GM18498 (cell line): ENCODE results near the gene GRM5.

Experiments
- ATAC-seq: cut with Tn5 transposase; IDR thresholded peaks from one replicate; pipeline ENCODE4 v1.9.1; 2021; ENCODE audit warnings: mild to moderate bottlenecking, moderate library complexity; ENCODE audit not compliant: unreplicated experiment

The GRM5 gene

DNA sequence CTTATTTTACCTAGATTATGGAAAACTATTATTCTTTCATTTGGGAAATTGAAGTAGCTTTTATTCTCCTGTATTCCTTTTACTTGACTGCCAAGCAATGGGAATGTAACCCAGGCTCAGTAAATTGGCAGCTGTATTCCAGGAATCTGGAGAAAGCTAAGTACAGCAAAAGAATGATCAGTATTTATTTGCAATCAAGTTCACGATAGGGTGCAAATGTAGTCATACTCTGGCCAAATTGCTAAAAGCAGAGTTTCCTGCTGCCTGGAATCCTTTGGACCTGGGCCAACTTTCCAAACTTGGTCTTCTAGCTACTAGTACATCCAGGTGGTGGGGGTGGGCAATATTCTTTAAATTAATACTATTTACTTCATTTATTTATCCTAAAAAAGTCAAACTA lies 442.3 kb downstream of the GRM5 start:
- ATAC-seq, result no peak

DNA sequence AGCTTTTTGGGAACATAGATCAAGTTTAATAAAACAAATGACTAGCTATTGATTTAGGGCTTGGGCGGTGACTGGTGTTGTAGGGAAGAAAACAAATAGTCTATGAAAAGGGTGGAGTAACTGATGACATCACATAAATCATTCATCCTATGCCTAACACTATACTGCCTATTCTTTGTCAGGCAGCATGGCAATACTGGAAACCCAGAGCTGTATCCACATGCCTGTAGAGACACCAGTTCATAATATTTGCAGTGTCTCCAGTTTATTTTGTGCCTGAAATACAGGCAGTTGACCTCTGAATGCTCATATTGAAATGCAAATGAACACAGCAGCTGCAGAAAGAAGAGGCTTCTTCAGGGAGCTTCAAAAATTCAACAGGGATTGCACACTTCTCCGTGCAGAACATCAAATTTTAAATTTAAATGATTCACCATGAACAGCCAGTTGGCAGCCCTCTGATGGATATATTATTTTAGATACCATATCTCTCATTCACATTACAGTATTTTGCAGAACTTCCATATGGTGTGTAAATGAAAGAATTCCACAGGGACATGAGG lies 445.1 kb downstream of the GRM5 start:
- no peak for ATAC-seq

DNA sequence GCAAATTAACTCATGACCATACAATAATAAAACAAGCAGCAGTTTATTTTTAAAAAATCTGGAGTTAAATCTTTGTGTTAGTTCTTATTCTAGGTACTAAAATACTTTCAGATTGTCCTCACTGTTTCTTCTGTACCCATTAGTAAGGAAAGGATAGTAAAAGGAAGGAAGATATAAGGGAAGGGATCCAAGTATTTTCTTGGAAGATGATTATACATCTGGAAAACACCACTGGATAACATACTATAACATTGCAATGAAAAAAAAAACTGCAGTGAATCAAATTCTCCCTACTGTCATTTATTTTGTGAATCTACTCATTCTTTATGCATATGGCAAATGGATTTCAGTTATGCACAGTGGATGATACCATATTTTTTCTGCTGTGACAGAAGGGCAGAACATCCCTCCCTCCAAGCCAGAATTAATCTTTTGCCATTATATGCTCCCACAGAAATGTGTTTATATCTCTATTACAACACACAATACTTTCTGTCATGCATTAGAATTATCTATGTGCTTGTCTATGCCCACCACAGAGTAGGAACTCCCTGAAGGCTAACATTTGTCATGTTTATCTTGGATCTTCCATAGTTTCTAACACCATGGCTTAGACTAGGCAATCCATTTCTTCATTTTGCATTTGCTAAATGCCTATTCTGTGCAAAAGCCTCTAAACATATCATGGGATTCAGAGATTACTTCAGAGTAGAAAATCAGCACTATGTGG lies 446.0 kb downstream of the GRM5 start:
- ATAC-seq, result no peak

DNA sequence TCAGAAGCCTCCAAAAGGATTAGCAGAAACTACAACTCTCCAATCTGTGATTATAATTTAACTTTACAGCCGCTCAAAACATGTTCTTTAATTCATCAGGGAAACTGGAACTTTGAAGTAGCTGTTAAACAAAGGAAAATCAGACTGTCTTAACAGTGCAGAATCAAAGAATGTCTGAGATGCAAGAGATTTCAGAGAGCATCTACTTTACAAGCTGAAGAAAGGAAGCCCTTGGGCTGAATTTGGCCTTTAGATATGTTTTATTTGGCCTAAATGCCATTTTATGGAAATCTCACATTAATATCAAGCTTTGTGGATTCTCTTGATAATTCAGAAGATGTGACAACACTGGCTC lies 446.7 kb downstream of the GRM5 start:
- no peak for ATAC-seq

DNA sequence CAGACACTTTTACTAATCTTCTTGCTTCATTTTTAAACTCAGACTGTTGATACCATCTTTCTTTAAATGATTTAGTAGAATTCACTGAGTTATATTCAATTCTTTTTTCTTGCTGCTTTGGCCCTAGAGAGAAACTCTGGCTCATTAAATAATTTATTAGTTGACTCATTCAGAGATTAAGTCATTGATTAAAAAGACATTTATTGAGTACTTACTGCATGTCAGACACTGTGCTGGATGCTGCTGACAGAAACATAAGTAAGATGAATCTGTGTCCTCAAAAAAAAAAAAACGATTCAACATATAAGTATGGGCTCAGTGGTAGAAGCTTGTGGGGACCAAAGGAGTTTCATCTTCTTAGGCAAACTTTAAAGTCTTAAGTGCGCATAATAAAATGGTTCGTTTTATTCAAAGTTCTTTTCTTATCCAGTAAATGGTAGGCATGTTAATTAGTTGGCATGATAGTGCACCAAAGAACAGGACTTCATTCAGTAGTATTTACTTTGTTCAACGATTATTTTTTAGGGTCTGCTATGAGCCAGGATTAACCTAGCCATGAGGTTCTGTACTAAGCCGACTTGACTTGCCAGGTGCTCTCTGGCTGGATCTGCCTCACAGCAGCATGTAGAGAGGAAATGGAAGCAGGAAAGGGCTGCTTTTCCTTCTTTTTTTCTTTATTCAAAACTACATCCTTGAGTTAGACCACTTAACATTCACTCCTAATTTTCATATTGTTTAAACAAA lies 447.3 kb downstream of the GRM5 start:
- no peak for ATAC-seq

DNA sequence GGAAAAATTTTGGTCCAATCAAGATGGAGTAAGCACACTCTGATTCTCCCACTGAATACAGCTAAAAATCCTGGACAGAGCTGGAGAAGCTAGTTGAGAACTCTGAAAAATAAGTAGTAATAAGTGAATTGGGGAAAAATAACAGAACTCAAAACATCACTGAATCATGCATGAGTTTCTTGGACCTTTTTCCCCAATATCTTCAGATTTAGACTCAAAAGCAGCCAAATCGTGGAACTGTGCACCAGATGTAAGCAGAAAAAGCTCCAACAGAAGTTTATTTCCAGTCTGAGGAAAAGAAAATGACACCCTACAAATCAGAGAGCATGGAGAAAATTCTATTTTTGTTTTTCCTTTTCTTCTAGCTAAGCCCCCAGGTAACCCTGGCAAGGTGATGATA lies 448.6 kb downstream of the GRM5 start:
- no peak for ATAC-seq

DNA sequence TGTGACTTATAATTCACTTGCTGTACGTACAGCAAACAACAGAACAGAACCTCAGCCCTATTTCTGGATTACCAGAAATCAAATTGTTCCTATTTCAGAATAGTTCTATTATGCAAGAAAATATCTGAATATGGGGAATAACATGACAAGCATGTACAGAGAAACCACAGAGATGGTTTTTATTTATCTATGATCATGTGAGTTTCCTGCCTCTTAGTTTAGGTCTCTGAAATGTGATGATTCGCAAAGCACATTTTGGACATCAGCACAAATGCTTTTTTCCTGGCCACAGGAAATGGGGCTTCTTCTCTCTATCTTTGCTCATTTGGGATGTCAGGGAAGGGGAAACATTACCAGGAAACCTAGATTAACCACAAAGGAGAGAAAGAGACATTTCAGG lies 461.5 kb downstream of the GRM5 start:
- ATAC-seq, result no peak

DNA sequence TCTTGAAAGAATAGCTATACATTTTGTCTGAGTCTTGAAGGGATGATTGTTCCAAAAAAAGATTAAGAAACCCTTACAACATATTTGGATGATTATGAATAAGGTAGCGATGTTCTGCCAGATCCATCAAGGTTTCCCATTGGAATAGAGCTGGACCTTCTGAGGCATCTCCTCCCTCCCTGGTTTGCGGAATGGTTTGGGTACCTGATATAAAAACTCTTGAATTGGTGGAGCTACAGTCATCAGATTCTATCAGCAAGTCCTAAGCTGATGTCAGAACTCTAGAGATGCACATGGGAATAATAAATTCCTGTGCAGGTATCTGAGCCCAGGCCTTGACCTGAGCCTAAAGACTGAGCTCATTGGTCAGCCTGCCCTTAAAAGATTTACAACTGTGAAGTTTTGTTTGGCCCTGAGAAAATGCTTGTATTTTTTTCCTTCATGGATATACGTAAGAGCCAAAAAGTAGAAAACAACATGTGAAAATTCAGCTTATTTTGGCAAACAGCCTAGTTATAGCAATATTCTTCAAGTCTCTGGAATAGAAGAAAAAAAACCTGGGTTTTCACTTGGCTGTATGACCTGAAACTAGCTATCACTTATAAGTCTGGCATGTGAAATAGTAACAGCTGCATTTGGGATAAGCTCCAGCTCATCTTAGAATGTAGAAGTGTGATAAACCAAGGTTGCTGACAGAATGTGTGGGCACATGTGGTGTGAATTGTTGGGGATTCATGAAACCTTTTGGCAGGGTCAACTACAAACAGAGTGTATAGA lies 462.5 kb downstream of the GRM5 start:
- ATAC-seq, result no peak

DNA sequence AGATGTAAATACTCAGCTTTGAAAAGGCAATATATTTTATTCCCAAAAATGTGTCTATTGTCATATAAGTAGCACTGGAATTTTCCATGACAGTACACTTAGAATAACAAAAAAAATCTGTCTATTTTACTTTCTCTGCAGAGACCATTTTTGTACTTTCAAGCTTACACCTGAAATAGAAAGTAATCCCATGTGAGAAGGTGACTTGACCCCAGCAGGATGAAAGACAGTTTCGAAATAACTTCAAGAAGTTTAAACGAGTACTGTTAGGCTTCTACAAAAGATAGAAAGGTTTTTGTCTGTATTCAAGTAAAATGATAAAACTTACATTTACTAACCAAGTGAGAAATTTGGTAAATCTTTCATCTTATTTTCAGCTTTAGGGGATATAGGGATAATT lies 468.4 kb downstream of the GRM5 start:
- ATAC-seq, result no peak

DNA sequence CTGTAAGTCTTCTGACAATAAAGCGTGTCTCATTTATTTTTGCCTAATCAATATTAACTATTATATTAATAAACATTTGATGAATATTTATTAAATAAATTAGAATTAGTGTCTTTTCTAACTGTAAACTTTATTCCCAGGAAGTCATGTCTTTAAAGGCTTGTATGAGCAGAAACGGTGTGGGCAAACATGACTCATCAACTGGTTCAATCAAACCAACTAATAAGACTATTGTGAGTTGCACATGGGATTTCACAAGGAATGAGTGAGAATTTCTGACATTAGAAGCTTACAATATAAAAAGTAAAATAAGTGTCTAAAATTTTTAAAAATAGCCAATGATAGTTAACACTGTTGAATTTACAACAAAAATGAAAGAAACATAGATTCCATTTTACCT lies 469.0 kb downstream of the GRM5 start:
- ATAC-seq, result no peak

DNA sequence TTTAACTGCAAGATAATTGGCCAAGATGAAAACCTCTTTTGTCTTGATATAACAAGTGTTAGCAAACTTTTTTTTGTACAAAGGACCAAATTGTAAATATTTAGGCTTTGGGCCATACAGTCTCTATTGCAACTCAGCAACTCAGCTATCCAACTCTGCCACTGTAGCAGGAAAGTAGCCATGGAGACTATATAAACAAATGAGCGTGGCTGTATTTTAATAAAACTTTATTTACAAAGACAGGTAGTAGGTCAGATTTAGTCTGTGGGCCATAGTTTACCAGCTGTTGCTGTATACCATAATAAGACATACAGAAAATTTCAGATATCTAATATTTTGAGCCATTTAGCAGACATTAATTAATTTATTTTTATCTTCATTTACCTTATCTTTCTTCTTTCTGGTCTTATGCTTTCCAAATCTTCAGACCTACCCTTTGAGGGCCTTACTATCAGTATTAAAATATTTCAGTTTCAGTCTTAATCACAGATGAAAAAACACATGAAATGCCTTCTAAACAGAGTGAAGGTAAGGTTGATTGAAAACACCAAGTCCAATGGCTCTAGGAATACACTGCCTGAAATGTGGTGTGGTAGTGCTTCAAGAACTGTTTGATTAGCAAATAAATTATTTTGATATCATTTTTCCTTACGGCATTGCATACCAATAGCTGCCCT lies 471.4 kb downstream of the GRM5 start:
- no peak for ATAC-seq

DNA sequence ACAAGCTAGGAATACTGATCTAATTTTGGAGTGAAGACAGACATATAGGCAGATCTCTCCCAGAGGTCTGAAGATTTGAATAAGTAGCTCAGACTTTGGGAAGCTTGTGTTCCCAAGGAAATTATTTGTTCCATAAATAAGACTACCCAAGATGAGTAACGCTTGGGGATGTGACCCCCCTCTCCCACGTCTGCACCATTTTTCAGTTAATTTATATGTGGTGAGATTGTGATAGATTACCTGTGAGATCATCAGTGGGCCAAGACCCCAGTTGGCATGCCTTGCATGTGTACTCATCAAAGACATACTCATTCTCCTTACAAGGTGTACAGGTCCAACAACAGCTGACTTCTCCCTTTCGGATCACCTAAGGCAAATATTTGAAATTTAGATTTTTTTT lies 475.4 kb downstream of the GRM5 start:
- no peak for ATAC-seq

DNA sequence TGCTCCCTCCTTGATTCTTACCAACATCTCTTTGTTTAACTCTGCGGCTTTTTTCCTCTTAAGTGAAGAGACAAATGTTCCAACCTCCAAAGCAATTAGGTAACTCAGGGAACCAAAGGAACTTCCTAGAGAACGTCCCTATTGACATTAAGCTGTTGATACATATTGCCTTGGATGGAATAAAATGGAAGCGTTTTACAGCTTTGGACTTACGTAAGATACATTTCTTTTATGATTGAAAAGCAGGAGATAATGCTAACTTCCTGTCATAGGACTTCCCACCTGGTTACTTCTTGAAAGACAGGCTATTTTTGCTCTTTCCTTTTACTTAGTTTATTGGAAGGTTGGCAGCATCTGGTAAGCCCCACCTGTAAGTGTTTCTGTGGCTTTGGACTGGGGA lies 482.5 kb downstream of the GRM5 start:
- ATAC-seq, result no peak

DNA sequence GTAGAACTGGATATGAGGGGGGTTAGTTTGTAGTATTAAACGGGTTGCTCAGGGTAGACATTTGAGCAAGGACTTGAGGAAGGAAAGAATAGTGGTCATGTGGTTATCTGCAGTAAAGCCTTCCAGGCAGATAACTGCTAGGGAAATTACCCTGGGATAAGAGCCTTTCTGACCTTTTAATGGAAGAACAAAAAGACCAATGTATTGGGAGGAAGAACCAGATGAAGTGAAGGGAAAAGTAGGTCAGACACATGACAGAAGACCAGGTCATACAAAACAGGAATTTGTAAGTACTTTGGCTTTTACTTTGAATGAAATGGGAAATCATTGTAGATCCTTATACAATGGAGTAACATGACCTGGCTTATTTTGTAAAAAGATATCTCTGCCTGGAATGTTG lies 486.3 kb downstream of the GRM5 start:
- ATAC-seq, result no peak

DNA sequence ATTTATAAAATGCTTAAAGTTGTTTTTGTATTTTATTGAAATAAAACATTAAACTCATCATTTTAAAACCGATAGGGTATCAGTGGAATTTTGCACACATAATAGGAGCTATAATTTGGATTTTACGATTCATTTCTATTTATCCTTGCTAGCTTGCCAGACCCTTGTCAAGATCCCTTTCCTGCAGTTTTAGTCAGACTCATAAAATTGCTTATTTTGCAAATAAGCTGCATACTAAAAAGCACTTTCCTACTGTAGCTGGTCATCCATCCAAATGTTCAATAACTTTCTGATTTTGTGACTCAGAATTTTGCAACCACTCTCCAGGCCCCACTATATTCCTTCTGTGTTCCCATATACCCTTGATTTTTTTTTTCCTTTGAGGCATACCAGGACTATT lies 489.0 kb downstream of the GRM5 start:
- ATAC-seq, result no peak

DNA sequence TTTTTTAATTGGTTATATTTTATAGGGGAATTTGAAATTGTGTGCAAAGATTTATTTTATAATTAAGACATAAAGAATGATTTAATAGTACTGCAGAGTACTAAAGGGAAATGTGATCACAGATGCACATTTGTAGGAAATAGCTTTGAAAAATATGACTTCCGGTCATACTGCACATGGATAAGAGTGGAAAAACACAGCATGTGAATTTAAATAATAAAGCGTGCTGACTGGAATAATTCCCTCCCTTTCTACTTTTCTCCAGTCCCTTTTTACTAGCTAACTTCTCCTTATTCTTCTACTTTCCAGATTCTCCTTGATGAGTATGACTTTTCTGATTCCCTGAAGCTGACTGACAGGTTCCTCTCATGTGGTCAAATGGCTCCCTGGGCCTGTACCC lies 489.9 kb downstream of the GRM5 start:
- no peak for ATAC-seq

DNA sequence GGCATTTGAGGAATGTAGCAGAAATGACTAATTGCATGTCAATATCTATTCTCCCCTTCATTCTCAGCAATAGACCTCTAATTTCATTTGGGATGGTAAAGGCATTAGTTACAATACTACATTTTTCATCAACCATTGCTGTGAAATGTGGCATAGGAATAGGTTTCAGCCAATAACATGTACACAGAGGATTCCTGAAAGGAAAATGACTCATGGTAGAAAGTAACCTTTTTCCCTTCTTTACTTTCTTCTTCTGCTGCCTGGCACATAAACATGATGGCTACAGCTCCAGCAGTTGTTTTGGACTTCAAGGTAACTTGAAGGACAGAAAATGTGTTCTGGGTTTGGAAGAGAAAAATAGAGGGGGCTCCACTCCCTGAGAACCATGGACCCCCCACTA lies 496.4 kb downstream of the GRM5 start:
- no peak for ATAC-seq

DNA sequence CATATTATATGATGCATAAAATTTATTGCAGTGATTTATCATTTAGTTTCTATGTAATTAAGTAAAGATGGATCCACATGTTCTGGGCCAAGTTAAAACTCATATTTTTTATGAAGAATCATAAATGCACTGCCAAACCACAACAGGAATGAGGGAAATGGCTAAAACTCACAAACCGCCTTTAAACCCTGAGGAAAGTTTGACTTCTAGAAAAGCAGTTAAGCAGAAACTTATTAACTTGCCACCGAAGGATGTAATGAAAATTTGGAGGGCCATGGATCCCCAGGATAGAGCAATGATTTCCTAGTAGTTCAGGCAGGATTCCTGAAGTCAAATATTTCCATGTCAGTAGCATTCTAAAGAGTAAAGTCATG lies 510.0 kb downstream of the GRM5 start:
- ATAC-seq, result no peak

DNA sequence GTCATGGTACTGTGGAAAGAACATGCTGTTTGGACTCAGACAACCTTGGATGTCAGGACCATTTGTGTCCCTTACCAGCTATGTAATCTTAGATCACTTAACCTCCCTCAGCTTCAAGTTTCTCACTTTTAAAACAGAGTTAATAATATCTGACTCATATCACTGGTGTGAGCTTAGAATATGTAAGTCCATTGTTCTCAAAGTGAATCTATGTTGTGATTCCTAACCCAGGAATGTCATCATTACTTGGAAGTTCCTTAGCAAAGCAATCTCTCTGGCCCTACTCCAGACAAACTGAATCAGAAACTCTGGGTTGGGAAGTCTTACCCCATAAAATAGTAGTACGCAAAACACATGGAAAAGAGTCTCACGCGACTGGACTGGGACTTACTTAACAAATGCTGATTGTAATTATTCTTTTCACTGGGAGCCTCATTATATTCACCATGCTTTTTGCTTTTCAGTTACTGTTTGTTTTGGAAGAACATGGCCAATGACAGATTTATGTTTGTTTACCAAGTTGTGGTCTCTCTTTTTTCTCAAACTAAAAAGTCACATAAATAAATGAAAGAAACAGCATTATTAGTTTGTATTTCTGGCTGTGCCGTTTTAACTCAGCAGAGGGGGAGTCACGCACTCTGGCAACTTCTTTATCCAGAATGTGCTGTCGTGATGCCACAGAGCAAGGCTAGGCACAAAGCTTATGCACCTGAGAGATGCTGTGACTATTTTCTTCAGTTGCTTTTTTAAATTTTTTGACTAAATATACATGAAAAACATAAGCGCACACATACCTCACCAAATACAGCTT lies 510.6 kb downstream of the GRM5 start:
- no peak for ATAC-seq

DNA sequence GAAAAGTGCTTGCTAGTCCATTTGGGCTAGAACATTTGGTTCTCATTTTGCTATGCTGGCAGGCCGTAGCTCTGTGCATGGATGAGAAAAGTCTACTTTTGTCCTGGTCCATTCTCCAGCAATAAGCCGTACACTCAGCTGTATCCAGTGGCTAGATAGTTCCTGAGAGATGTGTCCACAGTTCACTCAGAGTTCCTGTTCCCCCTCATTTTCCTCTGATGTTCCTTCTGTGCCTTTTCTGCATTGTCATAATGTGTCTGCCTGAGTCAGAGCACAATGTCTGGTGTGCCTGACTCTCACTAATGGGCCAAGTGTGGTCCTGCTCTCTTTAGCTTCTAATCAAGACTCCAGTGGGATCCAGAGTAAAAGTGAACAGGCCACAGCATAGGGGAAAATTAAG lies 512.6 kb downstream of the GRM5 start:
- no peak for ATAC-seq
